ENCODE data around the gene TUBA1C.
"Not testable (repeated sequence)": the region's sequence is repeated elsewhere in the genome, so short reads cannot be mapped to it uniquely, and the experiment has no call there.

GRCh38 chr12:49280545-49280944 lies 15.7 kb downstream of the TUBA1C start:
- TF ChIP-seq CTCF (conservative IDR thresholded peaks at IDR 0.05 in 1 of 2, IDR thresholded peaks at IDR 0.05 in 1 of 2; ENCODE audit: low read depth in 1 of 2, low read length in 2 of 2); EZH2 (IDR thresholded peaks at IDR 0.05; ENCODE audit: low read length, missing control alignments): not testable (repeated sequence)

All from fibroblast of lung (primary cell).